Embryonic facial prominence (tissue), 1 donor: ENCODE results near the gene NPNT.
"Not testable (repeated sequence)": the region's sequence is repeated elsewhere in the genome, so short reads cannot be mapped to it uniquely, and the experiment has no call there.

ENCODE experiments used
- DNase-seq: peaks from one replicate; pipeline ENCODE4 v3.0.0-alpha.2; 2016; ENCODE audit errors: extremely low spot score

Gene NPNT

GRCh38 chr4:105894660-105895582 is at the start of gene NPNT:
NPNT (plus strand) TSS chr4:105895471; CDS start chr4:105895653, 182 bp downstream.
- DNase-seq: no peak

GRCh38 chr4:105845559-105845958 is 49.7 kb upstream of the NPNT start:
- DNase-seq: no peak

DNA sequence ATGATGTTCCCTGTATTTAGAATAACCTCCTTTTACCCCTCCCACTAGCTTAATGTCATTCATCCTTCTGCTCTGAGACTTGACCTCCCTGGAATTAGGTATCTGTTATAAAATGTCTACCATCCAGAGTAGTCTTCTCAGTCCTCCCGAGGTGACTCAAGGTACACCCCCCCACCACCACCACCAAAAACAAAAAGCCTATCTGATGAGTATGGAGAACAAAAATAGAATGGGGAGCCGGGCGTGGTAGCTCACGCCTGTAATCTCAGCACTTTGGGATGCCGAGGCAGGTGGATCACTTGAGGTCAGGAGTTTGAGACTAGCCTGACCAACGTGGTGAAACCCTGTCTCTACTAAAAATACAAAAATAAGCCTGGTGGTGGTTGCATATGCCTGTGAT is 46.9 kb upstream of the NPNT start:
- not testable (repeated sequence) for DNase-seq

DNA sequence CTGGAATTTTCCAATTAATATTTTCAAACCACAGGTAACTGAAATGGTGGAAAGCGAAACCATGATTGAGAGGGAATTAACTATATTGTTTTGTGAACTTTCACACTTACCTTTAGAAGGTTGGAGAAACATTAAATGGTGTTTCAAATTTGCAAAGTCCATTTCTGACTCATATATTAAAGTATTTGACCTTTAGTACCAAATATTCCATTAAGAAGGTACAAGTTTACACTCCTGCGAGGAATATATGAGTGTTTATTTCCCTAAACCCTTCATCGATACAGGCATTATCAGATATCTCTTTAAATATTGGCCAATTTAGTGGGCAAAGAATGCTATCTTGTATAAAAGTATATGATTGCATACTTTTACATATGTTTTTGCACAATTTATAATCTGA is 44.1 kb upstream of the NPNT start:
- no peak for DNase-seq

- not testable (repeated sequence) for DNase-seq
These were observed 43.0 kb upstream of the NPNT start for GRCh38 chr4:105852230-105852629.

GRCh38 chr4:105858466-105859040 is 36.7 kb upstream of the NPNT start:
- no peak for DNase-seq

DNA sequence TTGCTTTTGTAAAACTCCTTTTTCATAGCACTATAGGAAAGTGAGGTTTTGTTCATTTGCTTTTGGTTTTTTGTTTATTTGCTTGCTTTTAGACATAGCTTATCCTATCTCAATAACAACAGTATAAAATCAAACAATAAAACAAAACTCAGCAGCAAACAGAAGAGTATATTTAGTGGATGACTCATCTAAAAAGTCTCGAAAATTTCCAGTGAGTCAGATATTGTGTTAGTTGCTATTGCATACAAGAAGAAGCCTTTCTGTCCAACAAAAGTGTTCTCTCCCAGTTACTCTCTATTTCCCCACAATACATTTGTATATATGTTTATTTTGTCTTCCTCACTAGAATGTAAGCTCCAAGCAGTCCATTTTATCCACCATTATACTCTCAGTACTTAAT is 36.0 kb upstream of the NPNT start:
- no peak for DNase-seq

DNA sequence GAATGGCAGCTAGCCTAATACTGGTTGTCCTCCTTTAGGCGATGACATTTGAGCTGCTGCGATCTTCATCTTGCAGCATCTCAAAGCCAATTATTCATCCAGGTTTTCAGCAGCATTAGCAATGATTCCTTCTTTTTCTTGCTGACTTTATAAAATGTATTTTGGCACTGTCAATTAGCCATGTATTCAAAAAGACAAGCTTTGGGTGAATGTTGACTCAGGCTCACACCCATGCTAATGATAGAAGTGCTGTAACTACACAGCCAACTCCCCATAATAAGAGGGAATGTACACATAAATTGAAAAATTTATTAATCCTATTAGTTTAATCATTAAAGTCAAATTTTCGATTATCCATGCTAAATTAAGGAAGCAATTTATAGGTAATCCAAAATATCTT is 24.3 kb upstream of the NPNT start:
- no peak for DNase-seq

- DNase-seq: no peak
These were observed 23.3 kb upstream of the NPNT start for GRCh38 chr4:105871997-105872396.

DNA sequence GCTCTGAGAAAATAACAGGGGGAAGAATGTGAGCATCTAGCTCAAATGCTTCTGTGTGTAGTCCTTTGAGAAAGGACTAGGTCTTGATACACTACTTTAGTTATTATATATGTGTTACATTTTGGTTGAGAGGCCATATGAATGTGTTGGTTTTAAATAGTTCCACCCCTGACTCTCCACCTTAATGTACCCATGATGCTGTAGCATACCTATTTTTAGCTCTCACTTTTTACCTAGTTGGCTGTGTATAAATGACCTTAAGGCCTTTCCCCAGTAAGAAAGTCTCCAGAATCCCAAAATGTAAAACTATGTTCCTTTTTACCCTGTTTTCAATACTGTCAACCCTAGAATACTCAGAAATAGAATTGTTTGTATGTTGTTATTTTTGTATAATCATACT is 20.0 kb upstream of the NPNT start:
- no peak for DNase-seq

GRCh38 chr4:105878668-105879067 is 16.6 kb upstream of the NPNT start:
- no peak for DNase-seq

- no peak for DNase-seq
These were observed 7.8 kb upstream of the NPNT start for GRCh38 chr4:105887508-105887907.

DNA sequence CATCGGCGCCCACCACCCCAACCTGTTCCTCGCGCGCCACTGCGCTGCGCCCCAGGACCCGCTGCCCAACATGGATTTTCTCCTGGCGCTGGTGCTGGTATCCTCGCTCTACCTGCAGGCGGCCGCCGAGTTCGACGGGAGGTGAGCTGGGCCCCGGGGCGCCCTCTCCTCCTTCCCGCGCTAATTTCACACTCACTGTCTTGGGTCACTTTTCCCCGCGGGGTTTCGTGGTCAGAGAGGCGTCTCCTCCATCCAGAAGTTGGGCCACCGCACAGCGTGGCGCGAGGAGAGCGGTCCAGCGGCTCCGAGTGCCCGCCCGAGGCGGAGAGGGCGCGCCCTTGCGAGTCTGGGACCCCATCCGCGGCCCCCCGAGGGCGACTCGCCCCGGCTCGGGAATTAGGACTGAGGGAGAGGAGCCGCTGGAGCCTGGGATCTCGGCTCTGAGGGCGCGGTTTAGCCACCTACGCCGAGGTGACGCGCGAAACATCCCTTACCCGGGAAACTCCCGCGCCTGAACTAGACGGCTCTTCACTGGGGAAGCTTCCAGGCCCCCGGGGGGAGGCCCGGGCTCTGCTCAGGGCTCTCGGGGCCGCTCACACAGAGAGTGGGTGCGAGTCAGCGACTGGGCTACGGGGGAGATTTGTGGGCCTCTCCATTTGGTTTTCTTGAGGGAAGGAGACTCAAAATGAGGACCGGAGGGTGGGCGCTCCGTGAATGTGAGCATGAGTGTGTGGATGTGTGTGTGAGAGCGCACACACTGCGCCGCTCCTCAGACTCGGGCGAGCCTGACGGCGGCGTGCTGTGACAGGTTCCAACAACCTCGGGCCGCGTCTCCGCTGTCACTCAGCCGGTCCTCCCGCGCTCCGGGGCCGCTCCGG is 551 bp downstream of the NPNT start:
- no peak for DNase-seq

DNA sequence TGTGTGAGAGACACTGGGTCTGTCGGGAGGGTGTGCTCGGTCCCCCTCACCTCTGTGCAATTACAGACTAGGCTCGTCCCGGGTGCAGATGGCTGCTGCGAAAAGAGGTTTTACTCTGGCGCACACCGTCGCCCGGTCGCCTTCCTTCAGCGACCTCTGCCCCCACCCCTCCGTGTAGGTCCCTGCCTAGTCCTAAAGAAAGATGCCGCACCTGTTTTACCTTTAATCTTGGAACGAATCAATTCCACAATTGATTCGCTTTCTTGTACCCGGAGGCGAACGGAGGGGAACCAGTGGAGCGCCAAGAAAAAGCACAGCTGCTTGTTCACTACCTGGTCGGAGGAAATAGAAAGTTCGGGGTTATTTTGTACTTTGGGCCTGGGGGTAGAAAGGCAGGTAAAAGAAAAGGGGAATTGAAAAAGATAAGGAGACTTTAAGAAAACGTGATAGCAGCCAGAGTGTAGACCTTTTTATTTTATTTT is 1.2 kb downstream of the NPNT start:
- DNase-seq: no peak

GRCh38 chr4:105896984-105897775 is 1.9 kb downstream of the NPNT start:
- no peak for DNase-seq

DNA sequence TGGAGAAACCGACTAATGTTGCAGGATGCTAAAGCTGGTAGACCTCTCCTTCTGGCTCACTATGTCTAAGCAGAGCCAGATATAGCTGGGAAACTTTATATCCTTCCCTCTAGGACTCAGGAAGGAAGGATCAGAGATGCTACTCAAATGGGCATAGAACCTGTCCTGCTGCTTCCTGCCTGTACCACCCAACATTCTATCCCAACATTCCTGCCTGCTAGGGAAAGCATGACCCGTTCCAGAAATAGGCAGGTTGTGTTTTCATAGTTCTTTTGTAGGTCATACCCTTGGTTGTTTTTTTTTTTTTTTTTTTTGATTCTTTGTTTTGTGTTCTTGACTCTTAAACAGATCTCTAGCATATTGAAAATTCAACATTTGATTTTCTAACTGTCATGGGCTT is 5.3 kb downstream of the NPNT start:
- DNase-seq: no peak

GRCh38 chr4:105902550-105903262 is 7.4 kb downstream of the NPNT start:
- DNase-seq: no peak

DNA sequence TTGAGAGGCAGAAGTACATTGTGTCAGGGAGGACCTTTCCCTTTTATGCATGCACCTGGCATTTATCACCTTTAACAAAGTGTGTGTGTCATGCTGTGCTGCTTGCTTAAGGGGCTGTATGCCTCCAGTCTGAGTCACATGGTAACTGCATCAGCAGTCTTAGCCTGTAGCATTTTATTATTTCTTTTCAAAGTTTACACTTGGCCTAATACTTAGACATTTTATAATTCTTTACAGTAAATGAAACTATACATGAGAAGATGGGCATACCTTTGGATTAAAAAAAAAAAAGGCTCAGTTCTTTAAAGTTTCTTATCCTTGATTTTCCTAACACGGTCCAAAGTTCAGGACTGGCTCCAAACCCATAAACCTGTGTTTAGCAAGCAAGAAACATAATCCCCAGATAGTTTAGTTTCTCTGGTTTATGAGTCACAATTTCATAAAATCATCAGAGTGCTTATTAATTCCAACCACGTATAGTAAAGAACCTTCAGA is 14.6 kb downstream of the NPNT start:
- no peak for DNase-seq

DNA sequence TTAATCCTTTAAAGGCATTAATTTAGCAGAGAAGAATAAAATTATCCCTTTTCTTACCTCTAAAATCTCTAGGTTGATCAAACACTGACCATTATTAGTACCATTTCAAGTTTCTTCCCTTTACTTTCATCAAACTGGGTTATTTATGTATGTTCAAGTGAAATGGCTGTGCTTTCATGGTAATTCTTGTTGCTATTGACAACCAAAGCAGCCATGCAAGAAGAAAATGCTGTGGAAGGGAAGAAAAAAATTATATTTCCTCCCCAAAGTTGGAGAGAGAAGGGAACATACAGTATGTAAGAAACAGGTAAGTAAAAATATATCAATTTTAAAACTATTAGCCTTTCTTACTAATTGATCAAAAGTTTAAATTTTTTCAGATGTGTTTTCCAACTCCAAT is 16.2 kb downstream of the NPNT start:
- DNase-seq: no peak

DNA sequence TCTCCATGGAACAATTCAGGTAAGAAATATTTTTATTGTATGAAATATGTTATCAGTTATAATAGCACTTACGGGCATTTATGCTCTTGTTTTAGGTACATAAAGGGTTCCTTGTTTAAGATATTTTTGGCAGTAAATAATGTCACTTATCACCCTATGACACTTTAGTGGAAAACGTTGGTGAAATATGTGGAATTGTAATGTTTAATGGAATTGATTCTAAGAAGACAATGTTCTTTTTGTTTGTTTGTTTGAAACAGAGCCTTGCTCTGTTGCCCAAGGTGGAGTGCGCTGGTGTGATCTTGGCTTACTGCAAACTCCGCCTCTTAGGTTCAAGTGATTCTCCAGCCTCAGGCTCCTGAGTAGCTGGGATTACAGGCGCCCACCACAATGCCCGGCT is 17.4 kb downstream of the NPNT start:
- DNase-seq: no peak
